ENCODE data around the gene OR2H2. TPM values are rescaled to one million over a fixed set of nuclear protein-coding genes. Genes with fewer than 3 reads are reported as not detected.

The OR2H2 gene
- total and polyA plus RNA-seq, 7 donors: not detected

- Histone ChIP-seq H3K36me3 (peaks cover 0 to 36% (median 1%) of the 10 kb centered on the region in 4 donors), H3K27ac (no peak overlapping the region), H3K9me3 (no peaks in the 10 kb centered on the region), H3K4me3 (no peak overlapping the region), H3K4me1 (peaks cover 0 to 23% (median 19%) of the 10 kb centered on the region in 4 donors), H3K27me3 (no peaks in the 10 kb centered on the region)
- TF ChIP-seq EP300 (IDR thresholded peaks at IDR 0.05) (no peak), CTCF (IDR thresholded peaks at IDR 0.05) (no peak), POLR2A (IDR thresholded peaks at IDR 0.05) (no peak), POLR2AphosphoS5 (IDR thresholded peaks at IDR 0.05) (no peak)
- intact Hi-C loops (cut with DNase I): loop anchor here (10.0 kb wide), 1 partner anchor 439 kb away; the partner anchor contains the start of genes POLR1H and PPP1R11
- 64 to 67% methylated on average over 7 of the region's 7 CpGs for WGBS, 2 donors
- no peak for DNase-seq
Measured at GRCh38 chr6:29625337-29625930, 40.5 kb downstream of the OR2H2 start.

- H3K4me1 ChIP-seq: peaks cover 0 to 36% (median 30%) of the 10 kb centered on the region in 4 donors
- H3K36me3 ChIP-seq: peaks cover 0 to 19% (median 0%) of the 10 kb centered on the region in 4 donors
- 25 to 38% methylated on average over 31 of the region's 31 CpGs for WGBS, 2 donors
- peak overlapping the region; percentile 79 to 85 (median 83) for H3K27ac ChIP-seq
- no peaks in the 10 kb centered on the region for H3K27me3 ChIP-seq
- TF ChIP-seq POLR2AphosphoS5 (IDR thresholded peaks at IDR 0.05) (no peak), POLR2A (IDR thresholded peaks at IDR 0.05) (no peak), CTCF (IDR thresholded peaks at IDR 0.05) (no peak), EP300 (IDR thresholded peaks at IDR 0.05) (no peak)
- no peaks in the 10 kb centered on the region for H3K9me3 ChIP-seq
- peak overlapping the region; percentile 60 to 69 (median 67) for H3K4me3 ChIP-seq
- intact Hi-C loops (cut with DNase I): loop anchor here (10.0 kb wide), 1 partner anchor 438 kb away; the partner anchor contains the start of genes POLR1H and PPP1R11
- DNase-seq: no peak
Measured at GRCh38 chr6:29626948-29627754, 42.2 kb downstream of the OR2H2 start.

- WGBS, 2 donors: 1 to 2% methylated on average over 50 to 51 of the region's 51 CpGs
Measured at GRCh38 chr6:29627755-29628418, 43.0 kb downstream of the OR2H2 start.

More at GRCh38 chr6:29627755-29628418, 43.0 kb downstream of the OR2H2 start:
- Histone ChIP-seq H3K4me3 (peak overlapping the region; percentile 60 to 69 (median 67)), H3K4me1 (peaks cover 0 to 37% (median 32%) of the 10 kb centered on the region in 4 donors), H3K27ac (peak overlapping the region; percentile 79 to 85 (median 83)), H3K9me3 (no peaks in the 10 kb centered on the region), H3K36me3 (peaks cover 0 to 11% (median 0%) of the 10 kb centered on the region in 4 donors), H3K27me3 (no peaks in the 10 kb centered on the region)
- peak; percentile 94 for DNase-seq
- intact Hi-C loops (cut with DNase I): loop anchor here (10.0 kb wide), 1 partner anchor 437 kb away; the partner anchor contains the start of genes POLR1H and PPP1R11
- TF ChIP-seq CTCF (IDR thresholded peaks at IDR 0.05) (no peak), POLR2AphosphoS5 (IDR thresholded peaks at IDR 0.05) (peak; percentile 89 to 98 (median 96)), EP300 (IDR thresholded peaks at IDR 0.05) (no peak), POLR2A (IDR thresholded peaks at IDR 0.05) (peak in 1 of 2 donors; percentile 58)
